Measurements from ENCODE around the gene MFRP. TPM values are rescaled to one million over a fixed set of nuclear protein-coding genes. Genes with fewer than 3 reads are reported as not detected.

The MFRP gene
- polyA plus RNA-seq, 1 donor: not detected

DNA sequence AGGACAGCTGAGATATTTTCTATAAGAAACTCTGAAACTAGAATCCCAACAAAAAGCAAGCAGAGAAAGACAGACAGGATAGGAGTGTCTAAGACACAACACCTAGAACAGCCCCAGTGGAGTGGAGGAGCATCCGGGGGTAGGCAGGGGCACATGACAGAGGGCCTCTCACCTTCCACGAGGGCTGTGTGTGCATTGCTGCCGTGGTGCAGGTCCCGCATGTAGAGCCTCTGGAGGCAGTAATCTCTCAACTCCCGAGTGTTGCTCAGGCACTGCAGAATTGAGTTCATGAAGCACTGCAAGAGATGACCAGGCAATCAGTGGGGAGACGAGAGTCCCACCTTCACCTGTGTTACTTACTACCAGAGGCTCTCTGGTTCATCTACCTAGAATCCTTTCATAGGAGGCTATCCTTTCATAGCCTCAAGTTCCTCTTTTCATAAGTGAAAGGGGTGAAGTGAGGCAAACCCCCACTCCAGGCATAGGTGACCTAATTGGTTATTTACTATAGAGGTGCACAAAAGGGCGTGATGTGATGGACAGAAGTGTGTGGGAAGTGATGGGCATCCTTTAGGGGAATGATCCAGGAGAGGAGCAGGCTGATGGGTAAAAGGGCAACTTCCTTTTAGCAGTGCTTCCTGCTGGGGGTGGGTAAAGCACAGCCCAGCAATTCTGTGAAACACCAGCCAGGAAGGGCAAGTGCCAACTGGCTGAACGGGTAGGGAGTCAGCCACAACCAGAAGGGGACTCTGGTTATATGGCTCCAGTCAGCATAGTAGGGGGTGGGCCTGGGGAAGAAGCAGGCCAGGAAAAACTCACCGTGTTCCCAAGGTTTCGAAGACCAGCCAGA, 13.1 kb upstream of the MFRP start:
- no peak for DNase-seq (ENCODE audit: low read depth)

DNA sequence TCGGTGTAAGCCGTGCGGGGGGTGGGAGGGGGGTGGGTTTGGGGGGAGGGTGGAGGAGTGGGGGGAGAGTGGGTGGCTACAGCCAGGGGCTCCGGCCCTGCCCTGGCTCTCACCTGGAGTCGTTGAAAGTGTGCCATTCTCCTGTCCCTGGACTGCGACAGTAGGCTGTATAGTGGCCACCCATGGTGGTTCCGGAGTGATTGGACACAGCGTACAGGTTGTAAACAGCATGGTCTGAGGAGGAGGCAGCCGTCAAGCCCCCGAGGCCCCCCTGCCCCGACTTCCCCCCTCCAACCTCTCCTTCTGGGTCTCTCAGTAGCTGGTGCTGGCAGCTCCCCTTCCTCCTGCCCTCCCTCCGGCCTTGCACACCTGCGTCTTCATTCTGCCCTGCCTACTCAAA, 10.6 kb upstream of the MFRP start:
- no peak for DNase-seq (ENCODE audit: low read depth)

DNA sequence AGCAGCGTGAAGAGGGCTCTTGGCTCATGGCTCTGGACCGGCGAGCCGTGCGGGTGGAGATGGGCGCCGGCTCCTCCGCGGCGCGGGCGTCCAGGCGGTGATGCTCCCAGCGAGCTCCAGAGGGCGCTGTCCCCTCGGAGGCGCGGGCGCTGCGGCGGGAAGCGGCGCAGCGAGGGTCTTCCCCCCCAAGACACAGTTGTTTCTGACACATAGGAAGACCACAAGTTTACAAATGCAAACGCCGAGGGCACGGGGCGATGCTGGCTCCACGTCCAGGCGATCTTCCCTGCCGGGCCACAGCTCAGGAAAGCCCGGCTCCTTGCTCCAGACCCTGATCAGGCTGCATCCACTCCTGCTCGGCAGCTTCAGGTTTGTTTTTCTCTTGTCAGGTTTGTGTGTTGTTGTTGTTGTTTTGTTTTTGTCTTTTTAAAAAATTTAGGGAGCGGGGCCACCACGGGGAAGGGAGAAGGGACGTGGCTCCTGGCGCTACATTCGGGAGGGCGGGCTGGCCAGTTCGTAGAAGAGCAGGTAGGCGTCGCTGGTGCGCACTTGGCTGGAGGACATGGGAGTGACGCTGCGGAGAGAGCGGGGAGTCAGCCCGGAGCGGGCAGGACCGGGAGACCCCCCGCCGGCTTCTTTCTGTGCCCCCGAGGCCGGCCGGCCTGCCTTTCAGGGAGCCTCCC, 10.0 kb upstream of the MFRP start:
- no peak for DNase-seq (ENCODE audit: low read depth)

DNA sequence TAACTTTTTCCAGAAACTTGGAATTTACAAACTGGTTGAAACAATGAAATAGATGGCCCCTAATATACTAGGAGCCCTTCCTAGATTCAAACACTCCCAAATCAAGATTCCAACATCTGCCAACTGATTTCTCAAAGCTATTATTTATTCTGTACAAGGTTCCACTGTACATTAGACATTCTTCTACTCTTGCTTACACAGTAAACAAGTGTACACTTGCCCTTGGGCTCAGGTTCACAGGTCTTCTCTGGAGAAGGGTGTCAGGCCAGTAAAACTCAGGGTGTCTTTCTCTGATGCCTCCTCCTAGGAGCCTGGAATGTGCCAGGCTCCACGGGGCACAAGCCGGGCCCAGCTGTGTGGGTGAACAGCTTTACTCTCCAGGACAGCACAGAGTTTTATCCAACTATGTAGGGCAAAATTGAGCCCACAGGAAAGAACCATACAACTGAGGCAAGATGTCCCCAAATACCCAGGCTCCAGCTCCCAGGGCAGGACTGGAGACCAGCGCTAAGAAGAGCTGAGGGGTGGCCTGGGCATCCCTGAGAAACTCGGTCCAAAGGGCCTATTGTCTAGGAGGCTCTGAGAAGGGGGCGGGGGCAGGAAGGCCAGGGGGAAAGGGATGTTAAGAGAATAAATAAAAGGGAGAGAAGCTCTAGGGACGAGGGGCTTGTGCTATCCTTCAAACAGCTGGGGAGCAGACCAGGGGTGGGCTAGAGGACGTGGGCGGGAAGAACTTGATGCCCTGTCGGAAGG, 8.8 kb upstream of the MFRP start:
- DNase-seq (ENCODE audit: low read depth): no peak

DNA sequence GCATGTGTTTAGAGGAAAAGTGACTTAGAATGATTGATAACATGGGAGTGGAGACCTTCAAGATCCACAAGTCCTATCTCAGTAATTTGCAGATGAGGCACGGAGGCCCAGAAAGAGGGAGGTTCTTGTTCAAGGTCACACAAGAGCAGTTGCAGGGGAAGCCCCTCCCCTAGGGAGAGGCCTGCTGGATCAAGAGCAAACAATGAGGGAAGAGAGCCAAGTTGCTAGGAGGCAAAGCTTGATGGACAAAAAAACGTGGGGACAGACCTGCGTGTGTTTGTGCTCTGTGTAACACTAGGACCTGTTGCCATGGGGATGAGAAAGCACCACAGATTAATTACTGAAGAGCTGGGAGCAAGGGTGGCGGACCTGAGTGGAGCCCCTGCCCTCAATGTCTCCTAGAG, 6.4 kb upstream of the MFRP start:
- no peak for DNase-seq (ENCODE audit: low read depth)

DNA sequence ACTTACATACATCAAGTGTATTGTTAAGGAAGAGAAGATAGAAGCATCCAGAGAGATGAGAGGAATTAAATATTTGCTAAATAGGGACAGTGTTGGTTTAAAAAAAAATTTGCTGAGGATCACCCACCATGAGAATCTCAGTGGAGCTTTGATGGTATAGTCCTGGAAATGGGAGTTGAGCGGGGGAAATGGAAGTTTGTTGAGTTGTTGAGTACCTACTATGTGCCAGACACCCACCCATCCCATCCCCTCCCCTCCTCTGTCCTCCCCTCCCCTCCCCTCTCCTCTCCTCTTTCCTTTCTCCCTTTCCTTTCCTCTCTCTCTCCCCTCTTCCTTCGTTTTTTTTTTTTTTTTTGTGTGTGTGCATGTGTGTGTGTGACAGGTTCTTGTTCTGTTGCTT, 4.7 kb upstream of the MFRP start:
- DNase-seq (ENCODE audit: low read depth): no peak

DNA sequence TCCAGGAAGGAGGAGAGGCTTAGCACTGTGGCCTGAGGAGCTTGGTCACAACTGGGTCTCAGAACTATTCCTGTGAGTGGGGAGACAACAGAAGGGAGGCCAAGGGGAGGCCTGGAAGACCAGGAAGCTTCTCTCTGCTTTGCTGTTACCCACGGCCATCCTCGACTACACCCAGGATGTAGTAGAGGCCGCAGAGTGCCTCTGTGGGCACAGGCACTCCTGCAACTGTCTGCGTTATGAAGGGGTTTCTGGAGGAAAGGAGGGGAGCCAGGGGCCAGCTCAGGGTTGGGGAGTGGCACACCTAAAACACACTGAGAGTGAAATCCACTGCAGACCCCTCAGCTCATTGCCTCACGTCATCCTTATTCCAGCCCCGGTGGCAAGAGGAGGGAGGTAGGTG, 3.8 kb upstream of the MFRP start:
- no peak for DNase-seq (ENCODE audit: low read depth)

DNA sequence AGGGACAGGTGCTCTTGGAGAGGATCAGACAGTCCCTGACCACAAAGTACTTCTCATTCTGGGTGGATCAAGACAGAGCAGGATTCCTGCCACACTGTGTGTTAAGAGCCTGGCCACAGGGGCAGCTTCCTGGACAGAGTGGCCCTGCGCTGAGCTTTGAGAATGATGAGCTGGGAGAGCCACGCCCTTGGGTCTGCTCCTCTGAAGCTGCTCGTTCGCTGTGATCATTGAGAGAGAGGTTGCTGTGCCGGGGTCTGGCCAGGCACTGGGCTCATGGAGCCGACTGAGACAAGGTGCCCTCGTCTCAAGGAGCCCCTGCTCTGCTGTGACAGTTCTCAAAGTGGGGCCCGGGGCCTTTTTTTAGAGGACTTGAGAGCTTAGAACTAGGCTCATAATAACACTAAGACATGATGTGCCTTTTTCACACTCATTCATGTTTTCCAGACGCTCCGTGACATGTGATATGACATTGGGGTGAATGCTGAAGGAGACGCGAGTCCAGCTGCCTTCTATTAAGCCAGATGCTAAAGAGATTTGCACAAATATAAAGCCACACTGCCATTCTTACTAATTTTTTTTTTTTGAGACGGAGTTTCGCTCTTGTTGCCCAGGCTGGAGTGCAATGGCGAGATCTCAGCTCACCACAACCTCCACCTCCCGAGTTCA, 1.6 kb upstream of the MFRP start:
- no peak for DNase-seq (ENCODE audit: low read depth)

DNA sequence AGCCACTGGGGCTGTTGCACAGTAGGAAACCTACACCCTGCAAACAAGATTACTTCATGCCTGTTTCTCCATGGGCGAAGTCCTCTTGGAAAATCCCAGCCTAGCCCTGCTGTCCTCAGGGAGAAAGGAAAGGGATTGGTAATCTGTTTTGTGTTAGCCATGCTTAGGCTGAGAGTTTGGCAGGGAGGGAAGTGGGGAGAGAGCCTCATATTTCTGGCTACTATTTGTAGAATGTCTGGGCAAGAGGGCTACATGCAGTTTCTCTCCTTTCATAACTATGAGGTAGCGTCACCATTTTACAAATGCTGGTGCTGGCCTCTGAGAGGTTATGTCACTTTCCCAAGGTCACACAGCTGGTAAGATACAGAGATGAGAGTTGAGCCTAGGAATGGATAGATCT, 737 bp upstream of the MFRP start:
- no peak for DNase-seq (ENCODE audit: low read depth)

DNA sequence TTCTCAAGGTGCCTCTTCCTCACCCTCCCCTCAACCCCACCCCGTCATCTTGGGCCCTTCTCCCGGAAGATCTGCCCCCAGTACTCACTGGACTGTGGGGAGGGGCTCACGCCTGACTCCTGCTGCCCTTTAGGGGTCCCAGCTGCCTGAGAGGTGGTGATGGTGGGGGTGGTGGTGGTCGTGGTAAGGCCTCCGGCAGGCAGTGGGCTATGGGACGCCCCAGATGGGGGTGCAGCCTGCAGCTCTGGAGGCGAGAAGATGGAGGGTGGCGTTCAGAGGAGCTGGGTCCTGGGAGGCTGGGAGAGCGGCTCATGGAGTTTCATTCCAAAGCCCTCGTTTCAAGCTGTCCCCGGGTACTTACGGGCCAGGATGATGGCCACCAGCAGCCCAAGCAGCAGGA, 820 bp downstream of the MFRP start:
- no peak for DNase-seq (ENCODE audit: low read depth)

DNA sequence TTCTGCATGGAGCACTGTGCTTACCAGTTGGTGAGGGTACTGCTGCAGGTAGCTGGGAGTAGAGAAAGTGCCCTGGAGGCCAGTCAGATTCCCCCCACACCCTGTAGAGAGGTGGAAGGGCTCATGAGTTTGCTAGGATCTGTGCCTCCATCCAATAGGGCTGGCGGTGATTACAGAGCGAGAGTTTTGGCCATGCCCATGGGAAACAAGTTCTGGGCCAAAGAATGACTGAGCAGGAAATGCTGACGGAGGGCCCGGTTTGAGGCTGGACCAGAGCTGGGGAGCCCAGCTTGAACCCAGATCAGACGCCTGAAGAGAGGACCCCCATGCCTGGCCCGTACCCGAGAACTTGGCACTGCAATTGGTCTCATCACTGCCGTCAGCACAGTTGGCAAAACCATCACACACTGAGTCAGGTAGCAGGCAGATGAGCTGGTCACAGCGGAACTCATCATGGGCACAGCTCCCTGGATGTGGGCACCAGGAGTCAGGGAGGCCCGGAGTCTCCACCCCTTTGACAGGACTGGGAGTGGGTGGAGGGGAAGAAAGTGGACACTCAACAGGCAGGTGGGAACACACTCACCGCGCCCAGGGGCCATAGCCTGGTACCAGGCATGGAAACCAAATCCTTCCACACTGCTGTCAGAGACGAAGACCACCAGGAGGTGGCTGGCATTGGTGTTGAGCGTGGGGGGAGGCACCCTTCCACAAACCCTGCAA, 2.1 kb downstream of the MFRP start:
- DNase-seq (ENCODE audit: low read depth): no peak

DNA sequence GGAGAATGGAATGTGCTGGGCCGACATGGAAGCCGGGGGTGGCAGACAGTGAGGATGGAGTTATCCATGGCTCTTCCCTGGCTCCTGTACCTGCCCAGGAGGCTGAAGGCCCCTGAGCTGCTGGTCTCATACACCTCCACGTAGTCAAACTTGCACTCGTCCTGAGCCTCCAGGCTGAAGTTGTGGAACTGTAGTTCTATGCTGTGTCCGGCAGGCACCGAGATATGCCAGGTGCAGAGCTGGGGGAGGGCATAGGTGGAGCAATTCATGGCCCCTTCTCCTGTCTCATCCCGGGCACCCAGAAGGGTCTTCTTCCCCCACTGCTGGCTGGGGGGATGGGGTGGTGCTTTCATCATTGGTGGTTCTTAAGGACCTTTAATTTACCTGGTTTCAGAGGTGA, 2.8 kb downstream of the MFRP start:
- DNase-seq (ENCODE audit: low read depth): no peak

DNA sequence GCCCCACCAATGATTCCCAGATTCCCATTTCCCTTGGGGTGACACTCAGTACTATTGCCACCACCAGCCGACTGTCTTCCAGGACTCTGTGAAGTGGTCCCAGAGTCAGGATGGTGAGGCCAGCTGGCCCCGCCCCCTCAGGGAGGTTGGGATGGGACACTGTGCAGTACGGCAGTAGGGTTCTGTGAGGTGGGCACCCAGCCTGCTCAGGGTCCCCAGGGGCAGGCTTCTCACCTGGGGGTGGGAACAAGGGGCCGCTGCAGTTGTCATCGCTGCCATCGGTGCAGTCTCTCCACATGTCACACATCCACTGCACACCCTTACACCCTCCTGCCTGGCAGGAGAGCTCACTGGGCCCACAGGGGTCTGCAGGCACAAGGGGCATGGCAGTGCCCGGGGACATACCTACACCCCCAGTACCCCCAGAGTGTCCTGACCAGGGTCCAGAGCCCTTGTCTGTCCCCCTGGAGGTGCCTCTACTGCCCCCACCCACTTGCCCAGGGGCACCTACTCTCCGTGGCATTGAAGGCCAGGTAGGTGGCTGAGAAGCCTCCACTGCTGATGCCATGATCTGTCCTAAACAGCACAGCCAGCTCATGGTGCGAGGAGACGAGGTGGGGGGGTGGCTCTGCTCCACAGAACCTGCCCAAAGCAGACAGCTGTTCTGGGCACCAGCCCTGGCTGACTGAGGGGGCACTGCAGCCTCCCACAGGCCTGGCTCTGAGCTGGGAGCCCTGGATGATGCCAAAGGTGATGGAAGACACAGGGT, 4.0 kb downstream of the MFRP start:
- no peak for DNase-seq (ENCODE audit: low read depth)

DNA sequence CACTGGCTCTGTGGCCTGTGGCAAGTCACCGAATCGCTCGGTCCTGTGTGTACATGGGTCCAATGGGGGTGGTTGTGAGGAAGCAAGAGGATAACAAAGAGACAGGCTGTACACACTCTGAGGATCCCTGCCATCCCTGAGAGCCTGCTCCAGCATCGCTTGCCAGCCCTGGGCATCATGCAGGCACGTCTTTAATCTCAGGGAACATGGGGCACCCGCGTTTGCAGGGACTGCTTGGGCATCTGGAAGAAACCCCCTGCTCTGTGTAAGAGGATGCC, 4.5 kb downstream of the MFRP start:
- no peak for DNase-seq (ENCODE audit: low read depth)

DNA sequence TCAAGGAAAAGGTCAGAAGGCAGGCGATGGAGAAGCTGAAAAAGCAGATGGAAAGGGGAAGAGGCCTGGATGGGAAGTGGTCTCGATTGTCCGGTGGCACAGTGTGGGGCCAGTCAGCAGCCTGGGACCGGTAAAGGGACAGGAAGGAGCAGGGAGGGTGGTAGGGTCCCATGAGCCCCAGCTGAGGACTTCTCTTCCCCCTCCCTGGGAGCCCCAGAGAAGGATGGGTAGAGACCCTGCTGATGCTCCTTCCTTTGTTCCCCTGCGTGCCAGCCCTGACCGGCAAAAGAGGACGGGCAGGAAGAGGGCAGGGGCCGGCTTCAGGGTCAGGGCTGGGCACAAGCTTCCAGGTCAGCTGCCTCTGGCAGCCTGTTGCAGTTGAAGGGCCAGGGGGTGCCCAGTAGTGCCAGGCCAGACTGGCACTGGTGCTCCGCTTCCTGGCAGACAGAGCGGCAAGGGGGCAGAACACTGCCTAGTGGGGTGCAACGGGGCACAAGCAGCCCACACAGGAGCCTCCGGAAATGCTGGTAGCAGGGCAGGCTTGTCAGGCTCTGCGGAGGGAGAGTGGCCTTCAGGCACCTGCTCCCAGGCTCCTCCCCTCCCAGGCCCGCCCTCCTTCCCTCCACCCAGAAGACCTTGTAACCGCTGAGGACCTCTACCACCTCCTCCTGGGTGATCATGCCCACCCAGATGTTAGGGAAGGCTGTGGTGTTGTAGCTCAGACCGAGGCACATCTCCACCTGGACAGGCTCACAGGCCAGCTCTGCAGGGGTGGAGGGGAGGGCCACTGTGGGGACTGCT, 5.1 kb downstream of the MFRP start:
- DNase-seq (ENCODE audit: low read depth): no peak

DNA sequence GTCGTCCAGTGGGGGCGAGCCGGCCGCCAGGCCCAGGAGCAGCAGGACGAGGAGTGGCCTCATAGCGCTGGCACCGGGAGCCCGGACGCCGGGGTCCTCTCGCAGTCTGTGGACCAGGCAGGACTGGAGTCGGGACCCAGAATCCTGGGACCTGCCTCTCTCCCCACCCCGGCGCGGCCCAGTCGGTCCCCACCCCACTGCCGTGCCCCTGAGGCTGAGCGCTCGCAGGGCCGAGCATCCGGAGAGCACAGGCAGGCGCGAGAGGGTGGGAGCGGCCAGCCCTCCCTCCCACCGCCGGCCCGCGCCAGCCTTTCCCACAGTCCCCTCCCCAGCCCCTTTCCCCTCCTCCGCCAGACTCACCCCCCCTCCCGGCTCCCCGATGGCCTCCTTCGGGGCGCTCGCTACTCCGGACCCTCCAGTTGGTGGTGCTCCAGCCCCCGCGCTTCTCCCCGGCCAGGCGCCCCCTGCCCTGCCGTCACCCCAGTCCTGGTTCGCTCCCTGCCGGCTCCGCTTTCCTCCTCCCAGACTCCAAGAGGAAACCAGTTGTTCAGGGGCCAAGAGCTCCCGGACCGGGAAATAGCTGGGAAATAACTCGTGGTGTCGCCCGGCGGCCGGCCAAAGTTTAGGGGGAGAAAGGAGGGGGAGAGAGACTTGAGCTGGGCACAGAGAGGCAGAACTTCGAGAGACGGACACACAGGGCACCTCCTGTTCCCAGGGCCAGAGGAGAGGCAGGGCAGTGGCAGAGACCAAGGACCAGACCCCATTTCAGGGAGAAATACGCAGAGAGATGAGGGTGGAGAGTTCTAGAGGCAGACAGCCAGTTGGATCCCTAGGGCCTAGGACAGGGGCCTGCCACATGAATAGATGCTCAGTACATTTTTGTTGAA, 5.9 kb downstream of the MFRP start, which contains the start of gene C1QTNF5:
Gene C1QTNF5, minus strand, starts transcription at position 549 of the 887 bp plus-strand sequence. Its CDS starts 486 bp downstream, at position 63.
- no peak for DNase-seq (ENCODE audit: low read depth)

DNA sequence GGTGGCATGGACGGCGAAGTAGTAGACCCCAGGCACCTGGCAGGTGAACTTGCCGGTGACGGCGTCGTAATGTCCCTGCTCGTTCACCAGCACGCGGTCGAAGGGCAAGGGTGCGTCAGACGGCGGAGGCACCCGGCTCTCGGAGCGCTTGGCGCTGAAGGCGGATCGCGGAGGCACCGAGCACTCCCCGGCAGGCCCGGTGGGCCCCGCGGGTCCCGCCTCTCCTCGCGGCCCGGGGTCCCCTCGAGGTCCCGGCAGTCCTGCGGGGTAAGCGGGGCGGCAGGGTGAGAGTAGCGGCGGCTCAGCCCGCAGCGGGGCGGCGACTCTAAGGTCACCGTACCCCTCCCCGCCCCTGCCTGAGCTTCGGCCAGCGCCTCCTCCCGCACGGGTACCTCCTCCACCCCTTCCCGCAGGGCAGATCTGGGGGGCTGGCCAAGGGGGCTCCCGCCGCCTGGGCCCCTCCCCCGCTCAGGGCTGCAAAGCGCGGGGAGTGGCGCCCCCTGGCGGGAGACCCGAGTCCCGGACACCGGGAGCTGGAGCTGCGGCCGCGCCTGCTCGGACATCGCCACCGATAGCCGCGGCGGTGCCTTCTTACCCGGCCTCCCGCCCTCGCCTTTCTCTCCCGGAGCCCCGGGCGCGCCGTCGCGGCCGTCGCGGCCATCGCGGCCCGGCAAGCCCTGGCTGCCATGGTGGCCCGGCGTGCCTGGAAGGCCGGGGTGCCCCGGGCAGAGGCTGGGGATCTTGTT, 6.7 kb downstream of the MFRP start:
- no peak for DNase-seq (ENCODE audit: low read depth)

DNA sequence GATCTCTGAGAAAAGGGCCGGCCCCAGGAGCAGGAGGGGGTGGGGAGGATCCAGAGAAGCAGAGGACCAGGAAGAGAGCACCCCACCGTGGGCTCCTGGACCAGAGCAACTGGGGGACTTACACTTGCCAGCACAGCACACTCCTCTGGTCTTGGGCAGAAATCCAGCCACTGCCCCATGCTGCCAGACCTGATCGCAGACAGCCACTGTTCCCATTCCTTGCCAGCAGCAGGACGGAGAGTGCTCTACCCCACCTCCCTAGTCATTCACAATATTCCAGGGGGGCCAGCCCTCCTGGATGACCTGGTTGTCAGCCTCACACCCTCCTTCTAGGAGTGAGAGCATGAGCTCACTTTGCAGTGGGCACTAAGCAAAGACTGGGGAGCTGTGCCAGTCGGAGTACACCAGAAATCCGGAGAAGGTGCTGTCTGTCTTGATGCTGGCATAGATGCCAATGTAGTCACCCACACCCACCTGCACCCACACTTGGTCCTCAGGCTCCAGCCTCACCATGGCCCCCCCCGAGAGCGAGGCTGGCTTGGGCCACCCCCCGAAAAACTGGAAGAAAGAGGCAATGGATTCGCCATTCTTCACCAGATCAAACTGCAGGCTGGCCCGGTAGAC, 7.4 kb downstream of the MFRP start:
- no peak for DNase-seq (ENCODE audit: low read depth)

Data from forelimb muscle (tissue), 1 donor.